K562 (cell line): ENCODE data around the gene RGS3. TPM values are rescaled to one million over a fixed set of nuclear protein-coding genes. Genes with fewer than 3 reads are reported as not detected.
A peak's percentile ranks its signal among the peaks of the same experiment; 100 is the strongest.

Experiments used
- CHD7 ChIP-seq: fragments of 200-600 bp; sonication (generic); IDR thresholded peaks from one replicate; pipeline ENCODE4 v1.6.1; 2012; ENCODE audit warnings: mild to moderate bottlenecking, low read depth, low read length, inconsistent platforms
- ESRRB ChIP-seq: fragments of 250-450 bp; sonication (Bioruptor Pico); IDR thresholded peaks from 2 replicates; pipeline ENCODE4 v1.5.0; 2020; ENCODE audit warnings: mild to moderate bottlenecking, moderate library complexity, borderline replicate concordance
- HCFC1 ChIP-seq: IDR thresholded peaks from 2 replicates; pipeline ENCODE4 v1.6.1; 2012; ENCODE audit warnings: low read depth, low read length, improper control_type of control experiment
- HLTF ChIP-seq: fragments of 450-650 bp; IDR thresholded peaks from 2 replicates; pipeline ENCODE4 v1.6.1; 2016
- NEUROD1 ChIP-seq: fragments of 150-350 bp; IDR thresholded peaks from 2 replicates; pipeline ENCODE4 v1.6.1; 2014; ENCODE audit warnings: borderline replicate concordance, low read length, low read depth; ENCODE audit not compliant: partially characterized antibody
- POLR2AphosphoS5 ChIP-seq: IDR thresholded peaks from 2 replicates; pipeline ENCODE4 v1.6.1; 2011; ENCODE audit warnings: mild to moderate bottlenecking, low read depth, low read length, moderate library complexity; ENCODE audit not compliant: control insufficient read depth, insufficient read depth
- STAT5B ChIP-seq: fragments of 250-450 bp; sonication (Bioruptor Pico); IDR thresholded peaks from 2 replicates; pipeline ENCODE4 v1.8.0; 2021; ENCODE audit warnings: mild to moderate bottlenecking, inconsistent platforms
- THRAP3 ChIP-seq: fragments of 450-650 bp; IDR thresholded peaks from 2 replicates; pipeline ENCODE4 v1.6.1; 2016; ENCODE audit warnings: mild to moderate bottlenecking, inconsistent platforms, borderline replicate concordance
- ZBTB9 ChIP-seq: fragments of 450-650 bp; formaldehyde crosslinking; IDR thresholded peaks from 2 replicates; pipeline ENCODE4 v1.4.0; 2020; ENCODE audit warnings: mild to moderate bottlenecking, moderate library complexity
- ZEB2 ChIP-seq: fragments of 450-650 bp; IDR thresholded peaks from 2 replicates; pipeline ENCODE4 v1.6.1; 2016
- ZKSCAN8 ChIP-seq: fragments of 200-800 bp; sonication (Bioruptor generic); IDR thresholded peaks from 2 replicates; pipeline ENCODE4 v1.6.1; 2016; ENCODE audit warnings: missing genetic modification characterization, missing compliant biosample characterization
- ZNF507 ChIP-seq: conservative IDR thresholded peaks from 2 replicates; pipeline ENCODE4 v1.6.1; 2017; ENCODE audit warnings: missing genetic modification characterization, missing compliant biosample characterization
- polyA plus RNA-seq, 8 experiments: library from polyadenylated mRNA; depleted of rRNA in 4 of 8; stranded (reverse) in 5 of 8; unstranded in 3 of 8; fragments of >200 nt; fragmentation: Nextera tagmentation in 2 of 8; fragmentation: Illumina TruSeq in 1 of 8; extraction: Ambion mirVana in 2 of 8; extraction: Trizol in 1 of 8; gene quantifications; 2 replicates each; pipeline versions ENCODE4 v1.2.1 to v1.2.3, GENCODE V29; 2011 to 2014; ENCODE audit warnings: inconsistent platforms in 1 of 8, missing spikeins in 1 of 8
- total RNA-seq, 7 experiments: library from RNA; depleted of rRNA in 6 of 7; stranded (reverse); fragments of >200 nt in 6 of 7; fragmentation: Illumina TruSeq in 2 of 7; extraction: Trizol in 2 of 7; gene quantifications; 2 replicates each; pipeline versions ENCODE4 v1.2.1 to v1.2.3, GENCODE V29; 2011 to 2021; ENCODE audit warnings: low replicate concordance in 1 of 7
- TF ChIP-seq, protein P1 (sequence below): sonication (generic); IDR thresholded peaks from 2 replicates; pipeline ENCODE4 v1.6.1; 2016

RGS3 gene
- total and polyA plus RNA-seq, 9 of the 15 experiments (the other 6 are each of a cell fraction or from before 2014, with no cell fraction given) = 0.08 to 2.9 (median 0.95) TPM

- TF ChIP-seq CHD7 (no peak), ESRRB (CRISPR knock-in tag) (no peak), HCFC1 (no peak), ZKSCAN8 (CRISPR knock-in tag) (no peak), STAT5B (CRISPR knock-in tag) (no peak), HLTF (no peak), THRAP3 (no peak), ZBTB9 (CRISPR knock-in tag) (no peak), ZNF507 (tag) (no peak), NEUROD1 (peak; percentile 19), POLR2AphosphoS5 (no peak), ZEB2 (peak; percentile 54)
- TF ChIP-seq, protein P1, sequence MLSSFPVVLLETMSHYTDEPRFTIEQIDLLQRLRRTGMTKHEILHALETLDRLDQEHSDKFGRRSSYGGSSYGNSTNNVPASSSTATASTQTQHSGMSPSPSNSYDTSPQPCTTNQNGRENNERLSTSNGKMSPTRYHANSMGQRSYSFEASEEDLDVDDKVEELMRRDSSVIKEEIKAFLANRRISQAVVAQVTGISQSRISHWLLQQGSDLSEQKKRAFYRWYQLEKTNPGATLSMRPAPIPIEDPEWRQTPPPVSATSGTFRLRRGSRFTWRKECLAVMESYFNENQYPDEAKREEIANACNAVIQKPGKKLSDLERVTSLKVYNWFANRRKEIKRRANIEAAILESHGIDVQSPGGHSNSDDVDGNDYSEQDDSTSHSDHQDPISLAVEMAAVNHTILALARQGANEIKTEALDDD = peak; percentile 38; the same call in 1 of the 2 replicates
Measured at GRCh38 chr9:113572076-113572861, 108.7 kb downstream of the RGS3 start (continued).
